Glutamatergic neuron (in vitro differentiated cells): ENCODE measurements around the gene CFAP65. TPM values are rescaled to one million over a fixed set of nuclear protein-coding genes. Genes with fewer than 3 reads are reported as not detected.

Experiments used
- DNase-seq: peaks from one replicate; pipeline ENCODE4 v3.0.0; 2022
- H3K27ac Mint-ChIP-seq: one replicate; pipeline ENCODE4 v1.8.0; 2020; ENCODE audit warnings: mild to moderate bottlenecking, mixed read lengths, inconsistent platforms; ENCODE audit not compliant: unreplicated experiment
- H3K27me3 Mint-ChIP-seq: one replicate; pipeline ENCODE4 v1.8.0; 2020; ENCODE audit warnings: mild to moderate bottlenecking, moderate library complexity, mixed read lengths, inconsistent platforms; ENCODE audit not compliant: unreplicated experiment
- H3K36me3 Mint-ChIP-seq: one replicate; pipeline ENCODE4 v1.8.0; 2020; ENCODE audit warnings: mild to moderate bottlenecking, mixed read lengths, inconsistent platforms; ENCODE audit not compliant: unreplicated experiment
- H3K4me1 Mint-ChIP-seq: one replicate; pipeline ENCODE4 v1.8.0; 2020; ENCODE audit warnings: mild to moderate bottlenecking, low read depth, mixed read lengths, inconsistent platforms; ENCODE audit not compliant: unreplicated experiment
- H3K4me3 Mint-ChIP-seq: one replicate; pipeline ENCODE4 v1.8.0; 2020; ENCODE audit warnings: mild to moderate bottlenecking, mixed read lengths, inconsistent platforms; ENCODE audit not compliant: unreplicated experiment
- H3K9me3 Mint-ChIP-seq: one replicate; pipeline ENCODE4 v1.8.0; 2020; ENCODE audit warnings: mild to moderate bottlenecking, moderate library complexity, mixed read lengths, inconsistent platforms; ENCODE audit not compliant: unreplicated experiment
- total RNA-seq: library from RNA; stranded (reverse); fragmentation: NEBNext Ultra II Directional; extraction: Animal tissue kit (Norgen Biotek cat#: 25700); gene quantifications from one replicate; pipeline ENCODE4 v1.2.1, GENCODE V29; 2021; ENCODE audit not compliant: unreplicated experiment
- TF ChIP-seq, protein P1 (sequence below): fragments of 200-600 bp; sonication (generic); IDR thresholded peaks from one replicate; pipeline ENCODE4 v1.5.0; 2021; ENCODE audit not compliant: partially characterized antibody, unreplicated experiment

Gene CFAP65
- total RNA-seq, 1 donor from 2014 or later, result 1.1 TPM

DNA sequence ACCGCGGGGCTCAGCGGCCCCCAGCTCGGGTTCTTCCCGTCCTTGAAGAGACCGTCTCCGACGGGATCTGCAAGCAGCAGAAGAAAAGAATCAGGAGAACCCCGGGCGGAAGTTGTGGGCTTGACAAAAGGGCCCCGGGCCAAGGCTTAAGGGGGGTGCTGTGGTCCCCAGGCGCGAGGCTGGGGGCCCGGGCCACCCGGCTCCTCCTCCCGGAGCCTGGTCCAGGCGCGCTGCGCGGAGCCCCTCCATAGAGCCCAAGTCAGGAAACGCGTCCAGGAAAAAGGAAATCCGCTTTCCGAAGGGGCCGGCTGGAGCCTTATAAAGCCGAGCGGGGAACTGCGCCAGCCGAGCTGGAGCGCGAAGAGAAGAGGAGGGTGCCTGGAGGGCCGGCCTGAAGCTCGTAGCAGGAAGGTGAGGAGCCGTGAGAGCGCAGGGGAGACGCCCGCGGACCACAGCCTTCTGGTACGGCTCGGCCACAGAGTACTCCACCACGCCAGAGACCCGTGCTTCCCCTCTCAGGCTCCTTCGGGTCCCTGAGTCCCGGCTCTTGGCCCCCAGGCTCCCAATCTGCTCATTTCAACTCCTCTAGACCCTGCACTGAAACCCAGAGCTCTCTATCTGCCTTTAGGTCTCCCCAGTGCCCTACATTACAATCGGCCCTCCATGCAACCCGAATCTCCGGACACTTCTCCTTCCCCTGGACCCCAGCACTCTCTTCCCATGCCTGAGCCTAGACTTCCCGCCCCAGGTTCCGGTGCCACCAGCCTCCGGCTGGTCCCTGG is 56.9 kb downstream of the CFAP65 start:
- DNase-seq, result peak; percentile 47
- Mint-ChIP-seq H3K27me3 (peaks cover 38% of the 10 kb centered on the region), H3K4me3 (peak overlapping the region; percentile 84), H3K27ac (no peak overlapping the region), H3K9me3 (peaks cover 7% of the 10 kb centered on the region), H3K36me3 (no peaks in the 10 kb centered on the region), H3K4me1 (peaks cover 6% of the 10 kb centered on the region)
- TF ChIP-seq, protein P1, sequence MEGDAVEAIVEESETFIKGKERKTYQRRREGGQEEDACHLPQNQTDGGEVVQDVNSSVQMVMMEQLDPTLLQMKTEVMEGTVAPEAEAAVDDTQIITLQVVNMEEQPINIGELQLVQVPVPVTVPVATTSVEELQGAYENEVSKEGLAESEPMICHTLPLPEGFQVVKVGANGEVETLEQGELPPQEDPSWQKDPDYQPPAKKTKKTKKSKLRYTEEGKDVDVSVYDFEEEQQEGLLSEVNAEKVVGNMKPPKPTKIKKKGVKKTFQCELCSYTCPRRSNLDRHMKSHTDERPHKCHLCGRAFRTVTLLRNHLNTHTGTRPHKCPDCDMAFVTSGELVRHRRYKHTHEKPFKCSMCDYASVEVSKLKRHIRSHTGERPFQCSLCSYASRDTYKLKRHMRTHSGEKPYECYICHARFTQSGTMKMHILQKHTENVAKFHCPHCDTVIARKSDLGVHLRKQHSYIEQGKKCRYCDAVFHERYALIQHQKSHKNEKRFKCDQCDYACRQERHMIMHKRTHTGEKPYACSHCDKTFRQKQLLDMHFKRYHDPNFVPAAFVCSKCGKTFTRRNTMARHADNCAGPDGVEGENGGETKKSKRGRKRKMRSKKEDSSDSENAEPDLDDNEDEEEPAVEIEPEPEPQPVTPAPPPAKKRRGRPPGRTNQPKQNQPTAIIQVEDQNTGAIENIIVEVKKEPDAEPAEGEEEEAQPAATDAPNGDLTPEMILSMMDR, result no peak

DNA sequence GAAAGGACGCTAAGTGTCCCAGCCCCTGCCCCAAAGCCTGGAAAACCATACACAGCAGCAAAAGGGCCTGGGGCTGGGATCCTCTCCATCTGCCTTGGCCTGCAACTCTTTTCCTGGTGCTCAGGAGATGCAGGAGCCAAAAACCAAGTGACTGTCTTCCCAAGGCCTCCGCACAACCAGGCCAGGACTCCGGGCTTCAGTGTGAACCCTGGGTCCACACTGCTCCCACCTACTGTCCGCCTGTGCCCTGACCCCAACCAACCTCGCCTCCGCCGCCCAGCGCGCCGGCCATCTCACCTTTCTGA is 57.4 kb downstream of the CFAP65 start:
- H3K36me3 Mint-ChIP-seq, result no peaks in the 10 kb centered on the region

DNA sequence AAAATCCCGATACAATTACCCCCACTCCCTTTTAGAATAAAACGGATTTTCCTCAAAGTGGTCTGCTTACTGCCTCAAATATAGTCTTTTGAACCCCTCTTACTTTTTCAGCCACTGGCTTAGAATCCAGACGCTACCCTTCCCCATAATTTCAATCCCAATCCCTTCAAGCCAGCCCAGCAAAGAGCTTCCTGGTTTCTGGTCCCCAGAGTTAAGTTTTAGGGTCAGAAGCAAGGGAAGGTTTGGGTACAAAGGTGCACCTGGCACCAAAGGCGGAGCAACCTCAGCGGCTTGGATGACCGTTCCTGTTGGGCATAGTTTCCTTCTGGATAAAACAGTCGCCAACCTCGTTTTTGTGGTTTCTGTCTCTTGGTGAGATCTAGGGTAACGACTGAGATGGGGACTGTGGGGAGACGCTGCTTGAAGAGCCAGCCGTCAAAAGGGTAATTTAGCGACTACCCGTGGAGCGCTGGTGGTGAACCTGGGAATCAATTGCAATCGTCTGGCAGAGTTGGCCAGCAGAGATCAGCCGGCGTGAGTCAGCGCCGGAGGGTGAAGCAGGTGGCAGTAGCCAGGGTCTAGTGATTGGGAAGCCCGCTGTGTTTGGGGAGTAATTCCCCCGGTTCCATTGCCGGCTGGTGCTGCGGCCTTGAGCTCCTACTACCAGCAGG is 57.9 kb downstream of the CFAP65 start:
- peaks cover 6% of the 10 kb centered on the region for H3K4me1 Mint-ChIP-seq
- TF ChIP-seq, protein P1, result no peak
- H3K9me3 Mint-ChIP-seq, result peaks cover 7% of the 10 kb centered on the region
- peak overlapping the region; percentile 55 for H3K4me3 Mint-ChIP-seq
- H3K27ac Mint-ChIP-seq, result no peak overlapping the region
- H3K27me3 Mint-ChIP-seq, result peaks cover 34% of the 10 kb centered on the region
- no peaks in the 10 kb centered on the region for H3K36me3 Mint-ChIP-seq
- no peak for DNase-seq

More for the DNA sequence above, 57.4 kb downstream of the CFAP65 start:
- no peak overlapping the region for H3K27ac Mint-ChIP-seq
- H3K4me3 Mint-ChIP-seq, result no peak overlapping the region
- TF ChIP-seq, protein P1, result no peak
- peaks cover 35% of the 10 kb centered on the region for H3K27me3 Mint-ChIP-seq
- H3K4me1 Mint-ChIP-seq, result peaks cover 6% of the 10 kb centered on the region
- no peak for DNase-seq
- H3K9me3 Mint-ChIP-seq, result peaks cover 7% of the 10 kb centered on the region

DNA sequence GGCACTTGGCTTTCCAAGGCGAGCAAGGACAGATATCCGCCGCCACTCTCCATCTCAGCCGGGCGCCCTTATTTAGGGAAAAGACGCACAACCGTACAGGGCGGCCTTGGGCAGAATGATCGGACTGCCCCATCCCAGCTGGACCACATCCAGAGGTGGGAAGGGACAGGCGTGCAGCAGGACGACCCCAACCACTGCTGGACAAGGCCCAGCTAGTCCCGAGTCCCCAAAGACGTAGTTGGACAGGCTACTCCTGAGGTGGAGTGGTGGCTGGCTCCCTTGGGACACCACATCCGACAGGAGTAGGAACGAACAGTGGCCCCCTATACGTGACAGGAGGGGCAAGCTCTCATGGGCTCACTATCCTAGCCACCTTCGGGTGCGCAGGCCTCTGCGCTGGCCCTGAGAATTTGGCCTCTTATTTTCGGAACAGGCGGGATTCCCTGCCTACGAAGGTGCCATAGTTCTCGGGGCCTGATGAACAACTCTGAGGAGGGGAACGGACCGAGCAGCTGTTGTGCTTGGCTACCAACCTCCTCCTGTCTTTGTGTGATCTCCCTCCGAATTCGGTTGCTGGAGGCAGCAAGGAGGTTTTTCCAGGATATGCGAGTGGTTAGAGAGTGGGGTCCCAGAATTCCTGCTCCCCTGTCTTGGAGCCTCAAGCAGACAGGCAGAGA is 58.6 kb downstream of the CFAP65 start:
- no peaks in the 10 kb centered on the region for H3K36me3 Mint-ChIP-seq
- peaks cover 6% of the 10 kb centered on the region for H3K4me1 Mint-ChIP-seq
- peak overlapping the region; percentile 59 for H3K4me3 Mint-ChIP-seq
- no peak for DNase-seq
- TF ChIP-seq, protein P1, result no peak
- peaks cover 7% of the 10 kb centered on the region for H3K9me3 Mint-ChIP-seq
- H3K27ac Mint-ChIP-seq, result no peak overlapping the region
- peaks cover 34% of the 10 kb centered on the region for H3K27me3 Mint-ChIP-seq
